T-helper 2 cell (primary cell): ENCODE data around the gene HDDC2.
"Not testable (repeated sequence)": the region's sequence is repeated elsewhere in the genome, so short reads cannot be mapped to it uniquely, and the experiment has no call there.

Source experiments
- DNase-seq, 5 experiments: peaks; one replicate each; pipeline versions ENCODE4 v3.0.0 to v3.0.0-alpha.2; 2012 to 2022

Gene HDDC2

DNA sequence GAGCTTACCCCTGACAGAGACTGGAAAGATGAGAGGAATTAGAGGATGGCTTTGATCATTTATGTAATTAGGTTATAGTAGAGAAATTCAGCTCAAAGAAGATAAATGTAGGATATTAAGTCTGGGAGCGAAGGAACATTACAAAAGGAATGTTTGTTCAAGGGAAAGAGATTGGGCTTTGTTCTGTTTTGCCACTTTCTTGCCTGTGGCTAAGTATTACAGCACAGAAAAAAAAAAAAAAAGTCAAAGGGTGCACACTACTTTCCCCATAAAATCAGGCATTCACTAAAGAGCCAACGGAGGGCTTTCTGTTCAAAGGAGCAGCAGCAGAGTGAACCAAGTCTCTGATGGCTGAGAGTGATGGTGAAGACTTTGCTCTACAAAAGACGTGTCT is 5.0 kb upstream of the HDDC2 start:
- no peak for DNase-seq

DNA sequence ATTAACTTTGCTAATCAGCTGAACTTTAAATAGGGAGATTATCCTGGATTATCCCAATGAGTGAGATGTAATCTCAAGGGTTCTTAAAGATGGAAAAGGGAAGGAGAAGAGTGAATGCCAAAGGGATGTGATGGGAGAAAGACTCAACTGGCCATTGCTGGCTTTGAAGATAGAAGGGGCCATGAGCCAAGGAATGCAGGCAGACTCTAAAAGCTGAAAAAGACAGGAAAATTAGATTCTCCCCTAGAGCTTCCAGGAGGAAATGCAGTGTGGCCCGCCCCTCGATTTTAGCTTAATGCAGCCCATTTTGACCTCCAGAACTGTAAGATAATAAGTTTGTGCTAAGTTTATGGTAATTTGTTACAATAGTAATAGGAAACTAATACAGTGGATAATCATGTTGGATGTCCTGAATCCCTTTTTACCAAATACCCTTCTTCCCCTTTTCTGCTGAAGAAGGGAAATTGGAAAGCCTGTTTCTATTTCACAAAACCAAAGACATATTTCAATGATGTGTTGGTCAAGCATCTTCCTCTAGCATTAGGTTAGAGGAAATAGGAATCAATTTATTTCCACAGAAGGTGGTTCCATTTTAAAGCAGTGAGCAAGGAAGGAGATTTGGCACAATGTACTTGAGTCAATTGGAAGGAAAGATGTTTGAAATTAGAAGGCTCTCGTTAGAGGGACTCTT is 3.3 kb upstream of the HDDC2 start:
- no peak for DNase-seq

DNA sequence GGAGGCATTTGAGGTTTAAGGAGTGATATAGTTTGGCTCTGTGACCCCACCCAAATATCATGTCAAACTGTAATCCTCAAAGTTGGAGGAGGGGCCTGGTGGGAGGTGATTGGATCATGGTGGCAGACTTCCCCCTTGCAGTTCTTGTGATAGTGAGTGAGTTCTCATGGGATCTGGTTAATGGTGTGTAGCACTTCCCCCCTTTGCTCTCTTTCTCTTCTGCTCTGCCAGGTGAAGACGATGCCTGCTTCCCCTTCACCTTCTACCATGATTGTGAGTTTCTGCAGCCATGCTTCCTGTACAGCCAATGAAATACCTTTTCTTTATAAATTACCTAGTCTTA is 1.7 kb upstream of the HDDC2 start:
- no peak for DNase-seq

DNA sequence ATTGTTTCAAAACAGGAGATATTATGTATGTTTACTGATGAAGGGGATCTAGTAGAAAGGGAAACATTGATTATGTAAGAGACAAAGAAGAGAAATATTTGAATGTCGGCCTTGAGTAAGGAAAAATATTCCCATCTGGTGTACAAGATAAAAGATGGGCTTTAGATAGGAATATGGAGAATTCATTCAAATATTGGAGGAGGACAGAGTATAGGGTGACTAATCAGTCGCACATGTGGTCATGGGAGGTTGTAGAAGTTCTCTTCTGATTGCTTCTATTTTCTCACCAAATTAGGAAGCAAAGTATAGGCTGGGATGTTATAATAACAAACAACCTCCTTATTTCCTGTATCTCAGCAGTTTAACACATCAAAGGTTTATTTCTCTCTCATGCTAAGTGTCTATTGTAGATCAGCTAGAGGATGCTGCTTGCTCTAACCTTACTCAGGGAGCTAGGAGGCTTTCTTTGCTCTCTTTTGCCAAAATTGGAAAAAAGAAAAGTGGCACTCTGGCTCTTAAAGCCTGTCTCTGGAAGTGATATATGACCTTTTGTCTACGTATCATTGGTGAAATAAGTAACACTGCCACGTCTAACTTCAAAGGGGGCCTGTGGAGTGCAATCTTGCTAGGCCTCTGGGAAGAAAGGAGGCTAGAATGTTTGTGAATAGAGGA is 1.2 kb upstream of the HDDC2 start:
- DNase-seq, result peak in 1 of 5 experiments; percentile 9

DNA sequence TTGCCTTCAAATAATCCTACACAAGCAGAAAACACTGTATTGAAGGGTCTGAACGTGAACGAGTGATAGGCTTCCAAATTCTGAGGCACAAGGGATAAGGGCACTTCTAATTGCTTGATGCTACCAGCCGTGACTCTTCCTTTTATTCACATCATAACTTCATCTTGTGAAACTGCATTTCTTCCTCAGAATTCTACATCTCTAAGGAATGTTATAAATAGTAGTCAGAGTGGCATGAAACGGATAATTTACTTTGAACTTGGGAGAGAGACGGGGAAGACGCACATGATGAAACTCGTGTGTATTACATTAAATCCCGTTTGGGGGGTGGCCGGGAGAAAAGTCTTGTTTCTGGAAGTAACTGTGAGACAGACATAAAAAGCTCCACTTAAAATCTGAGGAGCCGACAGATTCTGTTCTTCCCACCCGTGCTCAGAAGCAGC is 754 bp downstream of the HDDC2 start:
- DNase-seq, result no peak

DNA sequence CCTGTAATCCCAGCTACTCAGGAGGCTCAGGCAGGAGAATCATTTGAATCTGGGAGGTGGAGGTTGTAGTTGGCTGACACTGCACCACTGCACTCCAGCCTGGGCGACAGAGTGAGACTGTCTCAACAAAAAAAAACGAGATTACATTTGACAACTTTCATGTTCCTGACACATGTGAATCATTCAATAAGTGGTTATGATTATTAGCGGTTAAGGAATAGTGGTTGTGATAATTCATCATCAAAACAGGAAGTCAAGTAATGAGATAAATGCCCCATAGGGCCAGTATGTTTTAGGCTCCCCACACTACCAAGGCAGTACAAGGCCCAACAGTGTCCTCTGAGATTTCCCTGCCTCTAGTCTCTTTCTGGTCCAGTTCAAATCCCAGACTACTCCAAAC is 2.5 kb downstream of the HDDC2 start:
- DNase-seq, result peak in 1 of 5 experiments; percentile 20

DNA sequence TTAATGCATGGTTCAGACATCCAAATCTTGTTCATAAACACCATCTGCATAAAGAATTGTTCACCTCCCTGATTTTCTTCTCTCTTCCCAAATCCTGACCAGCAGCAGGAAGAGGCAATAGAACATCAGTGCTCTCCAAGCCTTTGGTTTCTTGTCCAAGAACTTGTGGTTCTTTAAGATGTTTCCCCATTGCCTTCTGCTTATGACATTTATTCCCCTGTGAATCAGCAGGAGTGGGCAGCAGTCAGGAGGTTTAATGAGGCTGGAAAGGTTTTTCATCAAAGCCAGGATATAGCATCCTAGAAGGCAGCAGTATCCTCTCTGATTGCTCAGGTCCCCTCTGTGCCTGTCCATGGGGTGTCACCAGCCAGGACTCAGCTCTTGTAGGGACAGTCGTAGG is 5.3 kb downstream of the HDDC2 start:
- no peak for DNase-seq

DNA sequence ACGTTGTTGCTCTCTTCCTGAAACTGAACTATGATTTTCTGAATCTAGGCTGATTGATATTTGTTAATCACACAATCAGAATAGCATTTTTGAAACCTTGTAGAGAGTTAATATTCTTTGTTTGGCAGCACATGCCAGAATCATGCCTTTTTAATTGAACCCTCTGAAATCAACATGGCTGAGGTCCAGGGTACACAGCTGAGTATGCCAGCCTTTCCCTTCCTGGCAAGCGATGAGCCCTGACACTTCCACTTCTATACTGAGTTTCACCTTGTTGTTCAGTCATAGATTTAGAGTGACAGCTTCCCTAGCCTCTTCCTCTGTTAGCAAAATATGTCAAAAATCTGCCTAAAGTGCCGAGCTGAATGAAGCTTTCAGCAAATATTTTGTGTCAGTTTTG is 6.8 kb downstream of the HDDC2 start:
- DNase-seq, result no peak

DNA sequence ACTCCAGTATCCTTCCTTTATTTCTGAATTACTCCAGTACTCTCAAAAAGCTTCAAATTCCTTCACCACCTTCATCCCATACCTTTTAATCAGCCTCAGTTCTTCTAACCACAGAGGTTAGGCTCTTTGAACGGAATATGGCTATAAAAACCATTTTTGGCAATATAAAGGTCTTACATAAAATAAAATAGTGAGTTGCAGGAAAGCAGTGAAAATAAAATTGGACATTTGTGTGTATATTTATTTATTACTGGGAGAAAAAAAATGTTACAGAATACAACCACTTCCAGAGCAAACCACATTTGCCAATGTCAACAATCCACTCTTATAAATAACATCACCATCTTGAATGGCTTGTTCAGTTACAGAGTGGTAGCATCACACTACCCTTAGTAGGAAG is 7.7 kb downstream of the HDDC2 start:
- DNase-seq, result no peak

DNA sequence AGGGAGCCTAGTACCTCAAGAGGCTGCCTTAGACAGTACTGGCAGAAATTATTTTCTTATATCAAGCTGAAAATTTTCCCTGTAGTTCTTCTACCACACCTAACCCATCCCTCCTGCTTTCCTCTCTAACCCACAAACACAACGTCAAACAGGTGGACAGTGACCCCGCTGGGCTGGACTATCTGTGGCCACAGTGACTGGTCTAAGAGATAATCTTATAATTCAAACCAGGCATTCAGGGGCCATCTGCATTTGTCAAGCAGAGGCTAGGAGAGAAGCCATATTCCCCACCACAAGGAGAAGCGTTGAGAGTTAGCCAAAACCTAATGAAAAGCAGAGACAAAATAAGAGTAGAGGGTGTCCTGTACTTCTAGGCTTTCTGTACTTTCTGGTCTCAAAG is 8.2 kb downstream of the HDDC2 start:
- DNase-seq, result no peak

DNA sequence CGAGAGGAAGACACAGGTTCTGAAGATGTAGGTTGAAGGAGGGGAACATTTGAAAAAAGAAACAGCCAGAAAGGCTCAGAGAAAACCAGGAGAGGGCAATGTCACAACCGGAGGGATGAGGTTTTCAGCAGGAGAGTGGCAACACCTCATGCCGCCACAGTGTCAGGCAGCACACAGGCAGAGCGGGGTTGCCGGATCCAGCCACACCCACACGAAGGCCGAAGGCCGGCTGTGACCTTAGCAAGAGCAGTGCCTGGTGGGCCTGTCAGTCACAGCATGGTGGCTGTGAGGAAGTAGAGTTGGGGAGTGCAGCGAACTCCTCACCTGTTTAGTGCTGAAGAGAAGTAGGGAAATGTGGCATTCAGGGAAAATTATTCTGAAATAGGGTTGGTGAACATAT is 14.0 kb downstream of the HDDC2 start:
- DNase-seq, result no peak

DNA sequence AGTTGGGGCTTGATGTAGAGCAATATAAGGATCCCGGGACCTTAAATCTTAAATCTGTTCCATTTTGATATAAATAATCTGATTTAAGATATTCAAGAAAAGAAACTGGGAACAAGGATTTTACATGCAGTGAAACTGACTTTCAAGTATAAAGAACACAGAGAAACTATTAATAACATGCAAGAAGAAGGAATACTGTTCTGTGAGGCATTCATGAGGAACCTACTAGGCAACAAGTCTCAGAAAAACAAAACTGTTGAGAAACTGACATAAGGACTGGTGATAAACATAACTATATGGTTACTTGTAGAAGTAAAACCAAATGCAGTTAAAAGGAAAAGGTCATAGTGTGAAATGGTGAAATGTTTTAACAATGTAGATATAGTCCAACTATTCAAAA is 15.8 kb downstream of the HDDC2 start:
- no peak for DNase-seq

DNA sequence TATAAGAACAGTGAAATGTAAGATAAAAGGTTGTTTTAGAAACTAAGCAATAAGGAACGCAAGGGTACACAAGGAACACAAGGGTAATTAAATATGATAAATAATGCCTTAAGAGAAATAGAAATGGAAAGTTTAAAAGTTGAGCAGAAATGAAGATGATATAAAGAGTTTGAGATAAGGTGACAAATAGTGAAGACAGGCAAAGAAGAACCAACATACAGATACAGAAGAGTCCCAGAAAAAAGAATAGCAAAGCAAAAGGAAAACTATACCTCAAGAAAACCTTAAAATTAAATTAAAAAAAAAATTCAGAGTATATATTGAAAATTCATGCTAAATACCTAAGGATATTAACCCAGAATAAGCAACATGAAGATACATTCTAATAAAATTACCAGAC is 16.4 kb downstream of the HDDC2 start:
- no peak for DNase-seq

DNA sequence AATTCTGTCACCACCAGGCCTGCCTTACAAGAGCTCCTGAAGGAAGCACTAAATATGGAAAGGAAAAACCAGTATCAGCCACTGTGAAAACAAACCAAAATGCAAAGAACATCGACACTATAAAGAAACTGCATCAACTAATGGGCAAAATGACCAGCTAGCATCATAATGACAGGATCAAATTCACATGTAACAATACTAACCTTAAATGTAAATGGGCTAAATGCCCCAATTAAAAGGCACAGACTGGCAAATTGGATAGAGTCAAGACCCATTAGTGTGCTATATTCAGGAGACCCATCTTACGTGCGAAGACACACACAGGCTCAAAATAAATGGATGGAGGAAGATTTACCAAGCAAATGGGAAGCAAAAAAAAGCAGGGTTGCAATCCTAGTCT is 19.3 kb downstream of the HDDC2 start:
- not testable (repeated sequence) for DNase-seq

DNA sequence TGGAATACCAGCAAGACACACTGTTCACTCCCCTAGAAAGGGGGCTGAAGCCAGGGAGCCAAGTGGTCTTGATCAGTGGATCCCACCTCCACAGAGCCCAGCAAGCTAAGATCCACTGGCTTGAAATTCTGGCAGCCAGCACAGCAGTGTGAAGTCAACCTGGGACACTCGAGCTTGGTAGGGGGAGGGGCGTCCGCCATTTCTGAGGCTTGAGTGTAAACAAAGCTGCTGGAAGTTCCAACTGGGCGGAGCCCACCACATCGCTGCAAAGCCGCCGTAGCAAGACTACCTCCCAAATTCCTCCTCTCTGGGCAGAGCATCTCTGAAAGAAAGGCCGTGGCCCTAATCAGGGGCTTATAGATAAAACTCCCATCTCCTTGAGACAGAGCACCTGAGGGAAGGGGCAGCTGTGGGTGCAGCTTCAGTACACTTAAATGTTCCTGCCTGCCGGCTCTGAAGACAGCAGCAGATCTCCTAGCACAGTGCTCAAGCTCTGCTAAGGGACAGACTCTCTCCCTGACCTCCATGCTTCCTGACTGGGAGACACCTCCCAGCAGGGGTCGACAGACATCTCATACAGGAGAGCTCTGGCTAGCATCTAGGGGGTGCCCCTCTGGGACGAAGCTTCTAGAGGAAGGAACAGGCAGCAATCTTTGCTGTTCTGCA is 21.3 kb downstream of the HDDC2 start:
- not testable (repeated sequence) for DNase-seq

DNA sequence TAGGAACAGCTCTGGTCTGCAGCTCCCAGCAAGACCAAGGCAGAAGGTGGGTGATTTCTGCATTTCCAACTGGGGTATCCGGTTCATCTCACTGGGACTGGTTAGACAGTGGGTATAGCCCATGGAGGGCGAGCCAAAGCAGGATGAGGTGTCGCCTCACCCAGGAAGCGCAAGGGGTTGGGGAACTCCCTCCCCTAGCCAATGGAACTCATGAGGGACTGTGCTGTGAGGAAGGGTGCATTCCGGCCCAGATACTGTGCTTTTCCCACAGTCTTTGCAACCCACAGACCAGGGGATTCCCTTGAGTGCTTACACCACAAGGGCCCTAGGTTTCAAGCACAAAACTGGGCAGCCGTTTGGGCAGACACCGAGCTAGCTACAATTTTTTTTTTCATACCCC is 21.8 kb downstream of the HDDC2 start:
- no peak for DNase-seq

DNA sequence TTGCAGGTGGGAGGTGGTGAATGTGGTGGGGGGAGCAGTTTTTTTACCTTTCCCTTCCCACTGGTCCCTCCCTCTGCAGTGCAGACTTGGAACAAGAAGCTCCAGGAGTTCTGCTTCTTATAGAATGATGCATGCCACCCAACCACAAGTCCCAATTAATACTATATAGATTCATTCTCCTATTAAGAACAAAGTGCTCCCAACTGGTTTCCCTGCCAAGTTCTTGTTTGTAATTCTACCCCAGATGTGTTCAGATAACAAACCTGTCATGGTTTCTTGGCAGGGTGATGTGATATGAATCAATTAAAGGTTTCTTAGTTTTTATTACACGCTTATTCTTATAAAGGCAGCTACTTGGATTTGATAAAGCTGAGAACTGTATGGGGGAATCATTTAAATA is 23.9 kb downstream of the HDDC2 start:
- DNase-seq, result no peak

DNA sequence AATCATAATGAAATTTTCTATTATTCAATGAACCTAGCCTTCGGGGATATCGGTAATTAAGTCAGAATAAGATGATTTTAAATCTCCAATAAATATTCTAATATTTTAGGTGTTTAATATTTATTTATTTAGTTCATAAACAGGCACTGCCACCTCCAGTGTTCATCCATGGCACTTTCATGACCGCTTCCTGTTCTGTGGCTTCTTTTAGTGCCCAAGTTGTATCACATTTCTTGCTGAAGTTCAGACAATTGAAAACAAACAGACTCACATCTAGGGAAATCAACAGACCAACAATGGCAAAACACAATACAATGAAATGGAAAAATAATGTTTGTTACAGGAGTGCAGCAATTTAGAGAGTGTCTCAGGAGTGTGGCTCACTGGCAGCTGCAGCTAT is 26.0 kb downstream of the HDDC2 start:
- DNase-seq, result peak in 1 of 5 experiments; percentile 26

DNA sequence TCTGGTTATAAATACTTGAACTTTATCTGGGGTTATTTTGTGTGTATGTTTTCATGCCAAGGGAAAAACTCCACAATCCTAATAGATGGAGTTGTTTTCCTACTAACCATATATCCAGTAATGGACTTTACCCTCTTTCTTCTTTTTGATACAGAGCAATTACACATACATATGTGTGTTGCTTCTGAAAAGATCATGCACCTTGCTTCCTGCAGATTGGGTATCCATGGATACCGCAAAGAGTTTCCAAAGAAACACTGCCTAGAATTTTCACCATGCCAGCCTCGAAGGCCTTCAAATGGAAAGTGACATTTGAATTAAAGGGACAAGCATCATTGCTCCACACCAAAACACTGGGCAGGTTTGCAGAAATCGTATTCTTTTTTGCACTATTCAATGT is 26.8 kb downstream of the HDDC2 start:
- DNase-seq, result no peak

DNA sequence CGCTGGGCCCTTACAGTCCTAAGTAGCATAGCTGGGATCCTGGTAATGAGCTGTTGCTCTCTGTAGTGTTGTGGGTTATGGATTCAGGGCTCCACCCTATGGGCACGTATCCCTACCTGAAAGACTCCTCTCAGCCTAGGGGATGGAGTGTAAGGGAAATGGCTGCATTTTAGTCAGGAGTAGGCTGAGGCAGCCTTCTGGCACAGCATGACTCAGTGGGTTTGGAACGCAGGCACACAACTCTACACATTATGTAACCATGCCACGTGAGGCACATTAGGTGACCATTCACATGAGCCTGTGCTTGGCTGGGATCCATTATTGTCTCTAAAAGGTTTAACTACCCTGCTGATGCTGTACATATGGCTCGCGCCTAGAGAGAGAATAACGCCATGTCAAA is 27.8 kb downstream of the HDDC2 start:
- no peak for DNase-seq

DNA sequence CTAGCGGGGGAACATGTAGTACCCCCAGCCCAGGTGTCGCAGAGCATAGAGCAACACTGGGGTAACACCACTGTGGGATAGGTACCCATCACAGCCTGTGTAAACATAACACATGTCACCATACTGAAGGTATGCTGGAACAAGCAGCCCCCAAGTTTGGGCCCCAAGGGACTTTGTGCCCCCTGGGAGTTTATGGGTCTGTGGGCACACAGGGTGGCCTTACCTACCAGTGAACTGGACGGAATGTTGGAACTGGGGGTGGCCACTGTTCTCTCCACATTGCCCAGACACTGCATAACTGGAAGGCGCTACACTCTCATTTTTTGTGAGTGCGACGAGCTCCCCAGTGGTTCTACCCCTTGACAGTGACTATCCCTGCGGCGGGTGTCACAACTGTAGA is 28.5 kb downstream of the HDDC2 start:
- DNase-seq, result no peak

DNA sequence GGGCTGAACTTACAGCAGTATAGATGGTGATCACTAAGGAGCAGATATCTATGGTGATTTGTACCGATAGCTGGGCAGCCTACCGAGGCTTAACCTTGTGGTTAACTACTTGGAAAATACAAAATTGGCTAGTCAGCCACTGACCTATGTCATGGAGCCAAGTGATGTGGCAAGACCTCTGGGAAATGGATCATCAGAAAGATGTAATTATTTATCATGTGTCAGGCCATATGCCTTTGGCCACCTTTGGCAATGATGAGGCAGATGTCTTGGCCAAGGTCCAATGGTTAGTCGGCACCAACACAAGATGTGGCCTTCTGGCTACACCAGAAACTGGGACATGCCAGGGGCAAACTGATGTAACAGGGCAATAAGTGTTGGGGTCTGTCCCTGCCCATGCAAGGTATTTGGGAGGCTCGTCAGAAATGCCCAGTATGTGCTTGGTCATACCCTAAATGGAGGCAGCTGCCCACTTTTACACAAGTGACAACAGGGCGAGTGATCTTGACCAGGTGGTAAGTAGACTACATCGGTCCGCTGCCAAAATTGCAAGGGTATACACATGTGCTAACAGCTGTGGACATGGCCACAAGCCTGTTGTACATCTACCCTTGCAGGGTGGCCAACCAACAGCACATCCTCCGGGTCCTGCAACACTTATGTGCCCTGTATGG is 30.1 kb downstream of the HDDC2 start:
- DNase-seq, result no peak

DNA sequence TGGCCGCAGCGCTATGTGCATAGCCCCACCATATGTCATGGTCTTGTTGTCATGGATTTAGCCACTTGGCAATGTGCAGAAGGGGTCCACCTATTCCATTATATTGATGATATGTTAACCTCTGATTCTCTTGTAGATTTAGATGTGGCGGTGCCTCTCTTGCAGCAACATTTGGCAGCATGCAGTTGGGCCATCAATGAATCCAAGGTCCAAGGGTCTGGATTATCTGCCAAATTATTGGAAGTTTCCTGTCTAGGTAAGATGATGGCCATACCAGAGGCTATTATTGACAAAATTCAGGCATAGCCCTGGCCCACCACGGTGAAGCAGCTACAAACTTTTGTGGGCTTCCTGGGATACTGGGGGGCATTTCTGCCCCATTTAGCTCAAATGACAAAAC is 31.4 kb downstream of the HDDC2 start:
- DNase-seq, result no peak
